Measurements from ENCODE around the gene AKT3. TPM values are rescaled to one million over a fixed set of nuclear protein-coding genes. Genes with fewer than 3 reads are reported as not detected.
"Not testable (repeated sequence)": the region's sequence is repeated elsewhere in the genome, so short reads cannot be mapped to it uniquely, and the experiment has no call there.

AKT3 gene
- total and polyA plus RNA-seq, 8 donors: 4.2 to 24.1 (median 11.6) TPM

DNA sequence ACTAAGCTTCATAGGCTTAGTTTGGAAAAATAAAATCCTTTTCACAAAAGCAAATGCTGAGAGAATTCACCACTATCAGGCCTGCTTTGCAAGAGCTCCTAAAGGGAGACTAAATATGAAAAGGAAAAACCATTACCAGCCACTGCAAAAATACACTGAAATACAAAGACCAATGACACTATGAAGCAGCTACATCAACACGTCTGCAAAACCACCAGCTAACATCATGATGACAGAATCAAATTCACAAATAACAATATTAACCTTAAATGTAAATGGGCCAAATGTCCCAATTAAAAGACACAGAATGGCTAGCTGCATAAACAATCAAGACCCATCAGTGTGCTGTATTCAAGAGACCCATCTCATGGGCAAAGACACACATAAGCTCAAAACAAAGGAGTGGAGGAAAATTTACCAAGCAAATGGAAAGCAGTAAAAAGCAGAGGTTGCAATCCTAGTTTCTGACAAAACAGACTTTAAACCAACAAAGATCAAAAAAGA, 28.8 kb downstream of the AKT3 start:
- Histone ChIP-seq H3K4me1 (no peaks in the 10 kb centered on the region), H3K27ac (no peak overlapping the region), H3K9me3 (no peaks in the 10 kb centered on the region), H3K27me3 (no peaks in the 10 kb centered on the region), H3K4me3 (no peak overlapping the region), H3K36me3 (no peaks in the 10 kb centered on the region)
- FAIRE-seq (no peak), DNase-seq (no peak), ATAC-seq (no peak)
- whole genome bisulfite sequencing, 2 donors: 51 to 72% methylated on average over 1 of the region's 1 CpG
- intact Hi-C loops (cut with DNase I): no loop called here
- TF ChIP-seq, protein P1, sequence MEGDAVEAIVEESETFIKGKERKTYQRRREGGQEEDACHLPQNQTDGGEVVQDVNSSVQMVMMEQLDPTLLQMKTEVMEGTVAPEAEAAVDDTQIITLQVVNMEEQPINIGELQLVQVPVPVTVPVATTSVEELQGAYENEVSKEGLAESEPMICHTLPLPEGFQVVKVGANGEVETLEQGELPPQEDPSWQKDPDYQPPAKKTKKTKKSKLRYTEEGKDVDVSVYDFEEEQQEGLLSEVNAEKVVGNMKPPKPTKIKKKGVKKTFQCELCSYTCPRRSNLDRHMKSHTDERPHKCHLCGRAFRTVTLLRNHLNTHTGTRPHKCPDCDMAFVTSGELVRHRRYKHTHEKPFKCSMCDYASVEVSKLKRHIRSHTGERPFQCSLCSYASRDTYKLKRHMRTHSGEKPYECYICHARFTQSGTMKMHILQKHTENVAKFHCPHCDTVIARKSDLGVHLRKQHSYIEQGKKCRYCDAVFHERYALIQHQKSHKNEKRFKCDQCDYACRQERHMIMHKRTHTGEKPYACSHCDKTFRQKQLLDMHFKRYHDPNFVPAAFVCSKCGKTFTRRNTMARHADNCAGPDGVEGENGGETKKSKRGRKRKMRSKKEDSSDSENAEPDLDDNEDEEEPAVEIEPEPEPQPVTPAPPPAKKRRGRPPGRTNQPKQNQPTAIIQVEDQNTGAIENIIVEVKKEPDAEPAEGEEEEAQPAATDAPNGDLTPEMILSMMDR (IDR thresholded peaks at IDR 0.05): no peak

DNA sequence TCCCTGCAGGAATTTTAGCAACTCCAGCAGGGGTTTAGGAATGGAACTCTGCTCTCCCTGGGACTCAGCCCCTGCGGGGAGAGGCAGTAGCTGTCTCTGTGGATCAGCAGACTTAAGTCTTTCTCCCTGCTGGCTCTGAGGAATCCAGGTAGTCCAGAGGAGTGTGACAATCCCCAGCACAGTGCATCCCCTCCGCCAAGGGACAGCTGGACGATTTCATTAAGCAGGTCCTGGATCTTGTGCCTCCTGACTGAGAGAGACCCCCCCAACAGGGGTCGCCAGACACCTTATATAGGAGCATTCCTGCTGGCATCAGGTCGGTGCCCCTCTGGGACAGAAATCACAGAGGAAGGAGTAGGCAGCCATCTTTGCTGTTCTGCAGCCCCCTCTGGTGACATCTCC, 30.6 kb downstream of the AKT3 start:
- no peak overlapping the region for H3K27ac ChIP-seq
- ATAC-seq: no peak
- no peak for FAIRE-seq
- no peaks in the 10 kb centered on the region for H3K4me1 ChIP-seq
- WGBS, 2 donors: 66 to 72% methylated on average over 5 of the region's 5 CpGs
- no peaks in the 10 kb centered on the region for H3K36me3 ChIP-seq
- H3K9me3 ChIP-seq: no peaks in the 10 kb centered on the region
- H3K27me3 ChIP-seq: no peaks in the 10 kb centered on the region
- TF ChIP-seq, protein P1 (IDR thresholded peaks at IDR 0.05): no peak
- intact Hi-C loops (cut with DNase I): no loop called here
- no peak overlapping the region for H3K4me3 ChIP-seq
- no peak for DNase-seq

GRCh38 chr1:243818978-243819377, 31.1 kb downstream of the AKT3 start:
- DNase-seq: no peak
- Histone ChIP-seq H3K4me1 (no peaks in the 10 kb centered on the region), H3K27ac (no peak overlapping the region), H3K4me3 (no peak overlapping the region), H3K9me3 (no peaks in the 10 kb centered on the region), H3K36me3 (no peaks in the 10 kb centered on the region), H3K27me3 (no peaks in the 10 kb centered on the region)
- intact Hi-C loops (cut with DNase I): no loop called here
- TF ChIP-seq, protein P1 (IDR thresholded peaks at IDR 0.05): no peak
- ATAC-seq: no peak
- no peak for FAIRE-seq
- WGBS, 2 donors: 79 to 85% methylated on average over 13 of the region's 13 CpGs

DNA sequence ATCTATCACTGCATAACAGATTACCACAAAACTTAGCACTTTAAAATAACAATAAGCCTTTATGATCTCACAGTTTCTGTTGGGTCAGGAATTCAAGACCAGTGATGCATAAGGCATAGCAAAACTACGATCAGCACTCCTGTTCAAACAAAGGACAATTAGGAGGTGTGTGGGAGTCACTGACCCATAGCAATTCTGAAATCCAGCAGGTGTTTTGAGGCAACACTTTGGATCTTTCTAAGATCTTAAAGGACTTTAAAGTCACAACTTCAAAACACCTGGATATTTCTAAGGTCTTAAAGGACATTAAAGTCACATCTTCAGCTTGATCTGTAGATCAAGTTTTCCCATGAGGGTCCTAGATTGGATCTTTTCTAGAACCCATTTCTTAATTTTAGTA, 35.3 kb downstream of the AKT3 start:
- FAIRE-seq (no peak), ATAC-seq (no peak), DNase-seq (no peak)
- no peaks in the 10 kb centered on the region for H3K9me3 ChIP-seq
- H3K27ac ChIP-seq: no peak overlapping the region
- WGBS, 2 donors: 58 to 59% methylated on average over 1 of the region's 1 CpG
- no peak overlapping the region for H3K4me3 ChIP-seq
- intact Hi-C loops (cut with DNase I): no loop called here
- TF ChIP-seq, protein P1 (IDR thresholded peaks at IDR 0.05): no peak
- H3K4me1 ChIP-seq: no peaks in the 10 kb centered on the region
- no peaks in the 10 kb centered on the region for H3K36me3 ChIP-seq
- H3K27me3 ChIP-seq: no peaks in the 10 kb centered on the region

GRCh38 chr1:243807346-243807745, 42.7 kb downstream of the AKT3 start:
- WGBS, 2 donors: 85 to 91% methylated on average over 11 of the region's 11 CpGs
- H3K27ac ChIP-seq; H3K9me3 ChIP-seq; intact Hi-C loops (cut with DNase I); H3K4me3 ChIP-seq; DNase-seq; ATAC-seq; H3K36me3 ChIP-seq; FAIRE-seq; H3K27me3 ChIP-seq; H3K4me1 ChIP-seq: not testable (repeated sequence)

Measured in pancreas (tissue), 10 donors.